Esophagus squamous epithelium (tissue), 5 donors: ENCODE measurements around the gene MCOLN2. TPM values are rescaled to one million over a fixed set of nuclear protein-coding genes. Genes with fewer than 3 reads are reported as not detected.

Experiments used
- DNase-seq: peaks from one replicate; lab custom pipeline; 2025; lab: John Stamatoyannopoulos, UW
- H3K27ac ChIP-seq, 4 donors: fragments of 200-600 bp; sonication (generic); one replicate each; pipeline ENCODE4 v1.5.1; 2016 to 2019; ENCODE audit warnings: mild to moderate bottlenecking in 1 of 4
- H3K27me3 ChIP-seq, 4 donors: fragments of 200-600 bp; sonication (generic); 1 replicate in 3 of 4; 2 replicates in 1 of 4; pipeline versions ENCODE4 v1.5.1 to v1.6.0; 2017 to 2021; ENCODE audit warnings: antibody characterized with exemption in 1 of 4
- H3K36me3 ChIP-seq, 3 donors: fragments of 200-600 bp; sonication (generic); one replicate each; pipeline ENCODE4 v1.5.1; 2016 to 2019
- H3K4me1 ChIP-seq, 3 donors: fragments of 200-600 bp; sonication (generic); one replicate each; pipeline ENCODE4 v1.5.1; 2017 to 2019
- H3K4me3 ChIP-seq, 4 donors: fragments of 200-600 bp; sonication (generic); 1 replicate in 3 of 4; 2 replicates in 1 of 4; pipeline ENCODE4 v1.5.1; 2016 to 2019; ENCODE audit warnings: mild to moderate bottlenecking in 2 of 4, moderate library complexity in 1 of 4
- H3K9me3 ChIP-seq, 3 donors: fragments of 200-600 bp; sonication (generic); one replicate each; pipeline ENCODE4 v1.5.1; 2016 to 2019
- POLR2A ChIP-seq, 4 donors: fragments of 450-650 bp; IDR thresholded peaks; one replicate each; pipeline ENCODE4 v1.6.1; 2017; ENCODE audit warnings: antibody characterized with exemption in 4 of 4, mild to moderate bottlenecking in 4 of 4, moderate library complexity in 3 of 4
- WGBS, 2 donors: methylation state at CpG; one replicate each; pipeline ENCODE4 v1.1.5; 2018; 5-methylcytosine and 5-hydroxymethylcytosine counted together
- intact Hi-C: fragments of 100-400 bp; cut with DNase I; formaldehyde crosslinking; loops from one replicate; pipeline ENCODE4 v1.15.0; 2022
- total RNA-seq, 4 donors: library from RNA; depleted of rRNA; stranded (reverse); fragments of >200 nt; gene quantifications; one replicate each; pipeline ENCODE4 v1.1.0, GENCODE V29; 2016
- TF ChIP-seq, protein P1 (sequence below), 6 experiments: fragments of 450-650 bp in 4 of 6; fragments of 200-600 bp in 2 of 6; sonication (generic) in 2 of 6; IDR thresholded peaks; one replicate each; pipeline ENCODE4 v1.5.1; 2016 to 2019; ENCODE audit warnings: antibody characterized with exemption in 6 of 6, mild to moderate bottlenecking in 4 of 6, moderate library complexity in 4 of 6
- donor health status: DM: yes; HTN: yes; CAD: no.

The MCOLN2 gene
- total RNA-seq, 4 donors from 2014 or later = 0.38 to 4.4 (median 2.4) TPM

DNA sequence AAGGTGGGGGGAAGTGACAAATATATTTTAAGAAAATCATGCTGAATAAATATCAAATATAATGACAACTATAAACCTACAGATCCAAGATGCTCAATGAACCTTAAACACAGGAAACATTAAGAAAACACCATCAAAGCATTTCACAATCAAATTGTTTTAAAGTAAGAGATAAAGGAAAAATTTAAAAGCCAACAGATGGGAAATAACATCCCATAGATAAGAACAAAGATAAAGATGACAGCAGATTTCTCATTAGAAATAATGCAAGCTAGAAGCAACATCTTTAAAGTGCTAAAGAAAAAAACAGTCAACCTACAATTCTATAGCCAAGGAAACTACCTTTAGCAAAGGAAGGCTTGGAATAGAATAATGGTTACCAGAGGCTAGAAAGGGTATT is 33.6 kb upstream of the MCOLN2 start:
- DNase-seq = no peak
- Histone ChIP-seq H3K4me3 (no peak overlapping the region), H3K27ac (no peak overlapping the region), H3K27me3 (no peaks in the 10 kb centered on the region), H3K9me3 (no peaks in the 10 kb centered on the region), H3K36me3 (no peaks in the 10 kb centered on the region), H3K4me1 (no peaks in the 10 kb centered on the region)
- intact Hi-C loops = no loop called here
- TF ChIP-seq, protein P1, sequence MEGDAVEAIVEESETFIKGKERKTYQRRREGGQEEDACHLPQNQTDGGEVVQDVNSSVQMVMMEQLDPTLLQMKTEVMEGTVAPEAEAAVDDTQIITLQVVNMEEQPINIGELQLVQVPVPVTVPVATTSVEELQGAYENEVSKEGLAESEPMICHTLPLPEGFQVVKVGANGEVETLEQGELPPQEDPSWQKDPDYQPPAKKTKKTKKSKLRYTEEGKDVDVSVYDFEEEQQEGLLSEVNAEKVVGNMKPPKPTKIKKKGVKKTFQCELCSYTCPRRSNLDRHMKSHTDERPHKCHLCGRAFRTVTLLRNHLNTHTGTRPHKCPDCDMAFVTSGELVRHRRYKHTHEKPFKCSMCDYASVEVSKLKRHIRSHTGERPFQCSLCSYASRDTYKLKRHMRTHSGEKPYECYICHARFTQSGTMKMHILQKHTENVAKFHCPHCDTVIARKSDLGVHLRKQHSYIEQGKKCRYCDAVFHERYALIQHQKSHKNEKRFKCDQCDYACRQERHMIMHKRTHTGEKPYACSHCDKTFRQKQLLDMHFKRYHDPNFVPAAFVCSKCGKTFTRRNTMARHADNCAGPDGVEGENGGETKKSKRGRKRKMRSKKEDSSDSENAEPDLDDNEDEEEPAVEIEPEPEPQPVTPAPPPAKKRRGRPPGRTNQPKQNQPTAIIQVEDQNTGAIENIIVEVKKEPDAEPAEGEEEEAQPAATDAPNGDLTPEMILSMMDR (IDR thresholded peaks at IDR 0.05) = no peak
- no peak for TF ChIP-seq POLR2A (IDR thresholded peaks at IDR 0.05)

GRCh38 chr1:85028151-85028550 is 31.2 kb upstream of the MCOLN2 start:
- TF ChIP-seq, protein P1 (IDR thresholded peaks at IDR 0.05) = no peak
- no peak for TF ChIP-seq POLR2A (IDR thresholded peaks at IDR 0.05)
- H3K27ac ChIP-seq = no peak overlapping the region
- H3K36me3 ChIP-seq = no peaks in the 10 kb centered on the region
- H3K4me1 ChIP-seq = no peaks in the 10 kb centered on the region
- intact Hi-C loops = no loop called here
- H3K9me3 ChIP-seq = no peaks in the 10 kb centered on the region
- WGBS, 2 donors = 73 to 84% methylated on average over 3 of the region's 3 CpGs
- DNase-seq = no peak
- H3K27me3 ChIP-seq = no peaks in the 10 kb centered on the region
- no peak overlapping the region for H3K4me3 ChIP-seq

- Histone ChIP-seq H3K27ac (no peak overlapping the region), H3K36me3 (no peaks in the 10 kb centered on the region), H3K27me3 (no peaks in the 10 kb centered on the region), H3K4me1 (no peaks in the 10 kb centered on the region), H3K9me3 (no peaks in the 10 kb centered on the region), H3K4me3 (no peak overlapping the region)
- DNase-seq = no peak
- WGBS, 2 donors = 83 to 84% methylated on average over 5 of the region's 5 CpGs
- TF ChIP-seq, protein P1 (IDR thresholded peaks at IDR 0.05) = peak in 1 of 6 experiments; percentile 12
- TF ChIP-seq POLR2A (IDR thresholded peaks at IDR 0.05) = no peak
- intact Hi-C loops = no loop called here
Observed at GRCh38 chr1:85027242-85027983, 30.5 kb upstream of the MCOLN2 start.

DNA sequence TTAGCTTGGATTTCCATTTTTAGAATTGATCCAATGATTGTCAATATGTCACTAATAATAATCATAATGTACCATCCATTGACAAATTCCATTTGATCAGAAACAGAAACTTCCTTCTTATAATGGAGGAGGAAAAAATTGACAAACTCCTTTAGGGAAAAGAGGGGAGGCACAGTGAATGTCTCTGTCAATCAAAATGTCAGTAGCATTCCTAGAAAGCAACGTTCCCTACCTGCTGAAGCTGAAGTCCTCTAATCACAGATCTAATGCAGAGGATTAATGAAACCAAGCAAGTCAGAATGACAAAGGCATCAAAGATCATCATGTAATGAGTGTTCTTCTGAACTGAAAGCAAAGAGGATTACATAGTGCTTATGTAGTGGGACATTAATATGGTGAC is 29.0 kb upstream of the MCOLN2 start:
- Histone ChIP-seq H3K4me1 (no peaks in the 10 kb centered on the region), H3K9me3 (no peaks in the 10 kb centered on the region), H3K4me3 (no peak overlapping the region), H3K36me3 (no peaks in the 10 kb centered on the region), H3K27ac (no peak overlapping the region), H3K27me3 (no peaks in the 10 kb centered on the region)
- TF ChIP-seq, protein P1 (IDR thresholded peaks at IDR 0.05) = no peak
- TF ChIP-seq POLR2A (IDR thresholded peaks at IDR 0.05) = no peak
- DNase-seq = no peak
- WGBS, 2 donors = 47 to 50% methylated on average over 1 of the region's 1 CpG
- intact Hi-C loops = no loop called here

DNA sequence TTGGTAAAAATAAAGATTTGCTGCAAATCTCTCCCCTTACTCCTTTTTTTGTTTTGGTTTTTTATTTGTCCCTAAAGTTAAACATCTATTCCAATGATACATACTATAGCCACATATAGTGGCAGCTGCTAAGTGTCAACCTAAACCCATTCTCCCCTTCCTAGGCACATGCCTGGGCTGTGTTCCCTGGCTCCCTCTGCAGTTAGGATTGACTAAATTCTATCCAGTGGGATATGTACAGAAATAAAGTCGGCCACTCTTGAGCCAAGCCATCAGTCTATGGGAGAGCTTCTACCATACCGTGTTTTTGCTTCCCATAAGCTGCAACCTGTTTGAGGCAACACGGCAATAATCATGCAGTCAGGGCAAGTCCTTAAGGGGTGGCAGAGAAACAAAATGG is 27.8 kb upstream of the MCOLN2 start:
- intact Hi-C loops = no loop called here
- Histone ChIP-seq H3K9me3 (no peaks in the 10 kb centered on the region), H3K4me3 (no peak overlapping the region), H3K27me3 (no peaks in the 10 kb centered on the region), H3K36me3 (no peaks in the 10 kb centered on the region), H3K4me1 (no peaks in the 10 kb centered on the region), H3K27ac (no peak overlapping the region)
- 87 to 92% methylated on average over 2 to 3 of the region's 3 CpGs for whole genome bisulfite sequencing, 2 donors
- TF ChIP-seq POLR2A (IDR thresholded peaks at IDR 0.05) = no peak
- TF ChIP-seq, protein P1 (IDR thresholded peaks at IDR 0.05) = no peak
- no peak for DNase-seq
